ENCODE results near the gene AGRN. TPM values are rescaled to one million over a fixed set of nuclear protein-coding genes. Genes with fewer than 3 reads are reported as not detected.
"Not testable (repeated sequence)": the region's sequence is repeated elsewhere in the genome, so short reads cannot be mapped to it uniquely, and the experiment has no call there.

Gene AGRN
- total RNA-seq, 1 experiment from 2014 or later: 184 TPM

- TF ChIP-seq HMGXB4 (CRISPR knock-in tag; IDR thresholded peaks at IDR 0.05): no peak
- no peak for TF ChIP-seq CDX4 (CRISPR knock-in tag; IDR thresholded peaks at IDR 0.05; ENCODE audit: borderline replicate concordance)
Measured at GRCh38 chr1:1005774-1006304, 14.1 kb upstream of the AGRN start (continued).

- TF ChIP-seq GABPB1 (CRISPR knock-in tag; IDR thresholded peaks at IDR 0.05) (peak; percentile 88), ZNF671 (CRISPR knock-in tag; IDR thresholded peaks at IDR 0.05) (no peak)
- Mint-ChIP-seq H3K9me3 (peaks cover 1% of the 10 kb centered on the region), H3K27me3 (ENCODE audit: low read depth) (peaks cover 75% of the 10 kb centered on the region), H3K36me3 (no peaks in the 10 kb centered on the region), H3K4me1 (peaks cover 14% of the 10 kb centered on the region), H3K27ac (peak overlapping the region; percentile 45; the same call in 1 of the 2 replicates), H3K4me3 (no peak overlapping the region)
- DNase-seq (ENCODE audit: low spot score): peak; percentile 25
- ChIA-PET POLR2A (no interaction called here), CTCF (interaction anchor here (1.1 to 3.1 kb wide), 5 partner anchors 13 to 57 kb away, joined by 3 to 8 read pairs (median 6); partner anchors contain the start of gene AGRN)
- peak; percentile 23; the same call in 1 of the 2 replicates for ATAC-seq
Measured at GRCh38 chr1:1006305-1007159, 13.4 kb upstream of the AGRN start.

GRCh38 chr1:1010131-1010530 is 9.8 kb upstream of the AGRN start:
- ATAC-seq; POLR2A ChIA-PET; H3K4me3 Mint-ChIP-seq; DNase-seq (ENCODE audit: low spot score); H3K36me3 Mint-ChIP-seq; H3K27ac Mint-ChIP-seq; H3K9me3 Mint-ChIP-seq: not testable (repeated sequence)
- peak; percentile 43; the same call in 1 of the 2 replicates for TF ChIP-seq HMGA2 (CRISPR knock-in tag; IDR thresholded peaks at IDR 0.05)
- Mint-ChIP-seq H3K4me1 (peaks cover 31% of the 10 kb centered on the region), H3K27me3 (ENCODE audit: low read depth) (peaks cover 59% of the 10 kb centered on the region)
- CTCF ChIA-PET: interaction anchor here (1.2 kb wide), 1 partner anchor 9 kb away, joined by 4 read pairs; no protein-coding TSS in a partner anchor

GRCh38 chr1:1011396-1011949 is 8.4 kb upstream of the AGRN start:
- H3K27me3 Mint-ChIP-seq (ENCODE audit: low read depth): peaks cover 51% of the 10 kb centered on the region
- DNase-seq (ENCODE audit: low spot score) (no peak), ATAC-seq (no peak)
- ChIA-PET CTCF (no interaction called here), POLR2A (no interaction called here)
- H3K27ac Mint-ChIP-seq: no peak overlapping the region; the same call in 1 of the 2 replicates
- H3K36me3 Mint-ChIP-seq: no peaks in the 10 kb centered on the region
- peaks cover 26% of the 10 kb centered on the region for H3K4me1 Mint-ChIP-seq
- H3K9me3 Mint-ChIP-seq: peaks cover 4% of the 10 kb centered on the region
- H3K4me3 Mint-ChIP-seq: no peak overlapping the region
- TF ChIP-seq TCF7 (CRISPR knock-in tag; IDR thresholded peaks at IDR 0.05; ENCODE audit: low read depth) (no peak), IRF2 (CRISPR knock-in tag; IDR thresholded peaks at IDR 0.05; ENCODE audit: borderline replicate concordance, low read depth) (no peak), SMAD3 (CRISPR knock-in tag; IDR thresholded peaks at IDR 0.05; ENCODE audit: borderline replicate concordance) (no peak), ATF6 (CRISPR knock-in tag; IDR thresholded peaks at IDR 0.05) (no peak), TEAD1 (CRISPR knock-in tag; IDR thresholded peaks at IDR 0.05) (no peak), ESRRA (CRISPR knock-in tag; IDR thresholded peaks at IDR 0.05; ENCODE audit: borderline replicate concordance) (no peak), ATF3 (CRISPR knock-in tag; conservative IDR thresholded peaks at IDR 0.05) (no peak), ARID4B (CRISPR knock-in tag; IDR thresholded peaks at IDR 0.05; ENCODE audit: borderline replicate concordance) (no peak), ZNF121 (CRISPR knock-in tag; IDR thresholded peaks at IDR 0.05) (no peak), TP53 (CRISPR knock-in tag; IDR thresholded peaks at IDR 0.05) (no peak), MXD4 (CRISPR knock-in tag; IDR thresholded peaks at IDR 0.05; ENCODE audit: borderline replicate concordance) (no peak)

All from WTC11 (cell line).